AG10803 (cell line): Measurements from ENCODE around the gene PSRC1.

Experiments
- DNase-seq: peaks from one replicate; pipeline ENCODE4 v3.0.0; 2010; ENCODE audit warnings: low read depth
- H3K4me3 ChIP-seq: 2 replicates; pipeline ENCODE4 v1.5.1; 2011; ENCODE audit warnings: mild to moderate bottlenecking, low read length, control low read depth
- TF ChIP-seq, protein P1 (sequence below): conservative IDR thresholded peaks from 2 replicates; pipeline ENCODE4 v1.5.1; 2011; ENCODE audit warnings: mild to moderate bottlenecking, low read length, control low read depth, inconsistent platforms

Gene PSRC1

DNA sequence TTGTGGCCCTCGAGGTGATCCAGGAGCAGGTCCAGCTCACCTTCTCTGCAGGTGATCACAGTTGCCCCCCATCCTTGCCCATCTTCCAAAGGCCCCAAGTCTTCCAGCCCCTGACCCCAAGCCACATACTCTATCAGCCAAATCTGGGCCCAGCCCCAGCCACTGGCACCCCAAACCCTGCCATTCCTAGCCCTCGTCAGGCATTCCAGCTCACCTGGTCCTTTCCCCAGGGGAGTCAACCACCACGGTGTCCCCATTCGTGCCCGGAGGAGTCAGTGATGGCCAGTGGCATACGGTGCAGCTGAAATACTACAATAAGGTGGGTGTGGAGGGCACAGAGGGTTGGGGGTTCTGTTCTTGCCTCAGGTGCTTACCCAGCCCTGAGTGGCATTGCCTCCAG, 21.4 kb downstream of the PSRC1 start:
- TF ChIP-seq, protein P1, sequence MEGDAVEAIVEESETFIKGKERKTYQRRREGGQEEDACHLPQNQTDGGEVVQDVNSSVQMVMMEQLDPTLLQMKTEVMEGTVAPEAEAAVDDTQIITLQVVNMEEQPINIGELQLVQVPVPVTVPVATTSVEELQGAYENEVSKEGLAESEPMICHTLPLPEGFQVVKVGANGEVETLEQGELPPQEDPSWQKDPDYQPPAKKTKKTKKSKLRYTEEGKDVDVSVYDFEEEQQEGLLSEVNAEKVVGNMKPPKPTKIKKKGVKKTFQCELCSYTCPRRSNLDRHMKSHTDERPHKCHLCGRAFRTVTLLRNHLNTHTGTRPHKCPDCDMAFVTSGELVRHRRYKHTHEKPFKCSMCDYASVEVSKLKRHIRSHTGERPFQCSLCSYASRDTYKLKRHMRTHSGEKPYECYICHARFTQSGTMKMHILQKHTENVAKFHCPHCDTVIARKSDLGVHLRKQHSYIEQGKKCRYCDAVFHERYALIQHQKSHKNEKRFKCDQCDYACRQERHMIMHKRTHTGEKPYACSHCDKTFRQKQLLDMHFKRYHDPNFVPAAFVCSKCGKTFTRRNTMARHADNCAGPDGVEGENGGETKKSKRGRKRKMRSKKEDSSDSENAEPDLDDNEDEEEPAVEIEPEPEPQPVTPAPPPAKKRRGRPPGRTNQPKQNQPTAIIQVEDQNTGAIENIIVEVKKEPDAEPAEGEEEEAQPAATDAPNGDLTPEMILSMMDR, result no peak
- no peak for DNase-seq
- no peak overlapping the region for H3K4me3 ChIP-seq

DNA sequence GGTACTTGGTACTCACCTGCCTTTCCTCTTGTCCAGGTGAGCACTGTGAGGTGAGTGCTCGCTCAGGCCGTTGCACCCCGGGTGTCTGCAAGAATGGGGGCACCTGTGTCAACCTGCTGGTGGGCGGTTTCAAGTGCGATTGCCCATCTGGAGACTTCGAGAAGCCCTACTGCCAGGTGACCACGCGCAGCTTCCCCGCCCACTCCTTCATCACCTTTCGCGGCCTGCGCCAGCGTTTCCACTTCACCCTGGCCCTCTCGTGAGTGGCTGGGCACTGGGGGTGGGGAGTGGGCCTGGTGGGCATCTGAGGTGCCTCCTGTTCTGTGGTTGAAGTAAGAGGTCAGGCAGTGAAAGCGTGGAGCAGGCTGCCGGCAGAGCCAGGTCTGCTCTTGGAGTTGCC, 21.9 kb downstream of the PSRC1 start:
- DNase-seq, result no peak
- TF ChIP-seq, protein P1, result no peak
- H3K4me3 ChIP-seq, result no peak overlapping the region

DNA sequence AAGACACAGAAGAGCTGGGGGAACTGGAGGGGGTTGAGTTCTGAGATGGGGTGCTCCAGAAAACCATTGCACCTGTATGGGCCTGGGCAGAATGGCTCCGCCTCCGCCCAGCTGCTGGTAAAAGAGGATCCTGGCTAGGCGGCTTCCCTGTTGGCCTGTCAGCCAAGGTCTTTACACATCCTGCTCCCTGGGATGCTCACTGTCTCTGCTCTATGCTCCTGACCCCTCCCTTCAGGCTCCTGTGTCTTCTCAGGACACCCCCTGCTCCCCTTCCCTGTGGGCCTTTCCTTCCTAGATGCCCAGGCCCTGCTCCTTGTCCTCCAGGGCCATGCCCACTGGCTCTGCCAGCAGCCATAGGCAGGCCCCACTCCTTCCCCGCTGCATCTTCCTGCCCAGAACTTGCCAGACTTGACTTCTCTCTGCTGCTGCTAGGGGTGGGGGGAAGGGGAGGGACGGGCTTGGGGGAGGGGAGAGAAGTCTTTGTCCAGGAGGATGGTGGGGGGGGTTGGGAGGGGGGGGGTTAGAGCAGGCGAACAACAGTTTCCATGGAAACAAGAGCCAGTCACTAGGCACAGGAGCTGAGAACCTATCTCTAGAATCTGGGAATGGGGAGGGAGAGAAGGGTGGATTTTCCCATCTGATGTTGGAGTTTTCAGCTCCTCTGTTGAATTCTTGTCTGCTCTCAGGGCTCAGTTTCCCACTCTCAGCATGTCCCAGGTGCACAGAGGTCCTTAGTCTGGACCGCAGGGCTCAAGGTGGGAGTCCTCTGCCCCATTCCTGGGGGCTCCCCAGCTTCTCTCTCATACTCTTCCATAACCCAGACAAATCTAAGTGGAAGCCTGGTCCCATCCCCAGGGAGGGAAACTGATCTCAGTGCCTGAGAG, 23.0 kb downstream of the PSRC1 start:
- H3K4me3 ChIP-seq, result no peak overlapping the region
- TF ChIP-seq, protein P1, result no peak
- DNase-seq, result no peak

DNA sequence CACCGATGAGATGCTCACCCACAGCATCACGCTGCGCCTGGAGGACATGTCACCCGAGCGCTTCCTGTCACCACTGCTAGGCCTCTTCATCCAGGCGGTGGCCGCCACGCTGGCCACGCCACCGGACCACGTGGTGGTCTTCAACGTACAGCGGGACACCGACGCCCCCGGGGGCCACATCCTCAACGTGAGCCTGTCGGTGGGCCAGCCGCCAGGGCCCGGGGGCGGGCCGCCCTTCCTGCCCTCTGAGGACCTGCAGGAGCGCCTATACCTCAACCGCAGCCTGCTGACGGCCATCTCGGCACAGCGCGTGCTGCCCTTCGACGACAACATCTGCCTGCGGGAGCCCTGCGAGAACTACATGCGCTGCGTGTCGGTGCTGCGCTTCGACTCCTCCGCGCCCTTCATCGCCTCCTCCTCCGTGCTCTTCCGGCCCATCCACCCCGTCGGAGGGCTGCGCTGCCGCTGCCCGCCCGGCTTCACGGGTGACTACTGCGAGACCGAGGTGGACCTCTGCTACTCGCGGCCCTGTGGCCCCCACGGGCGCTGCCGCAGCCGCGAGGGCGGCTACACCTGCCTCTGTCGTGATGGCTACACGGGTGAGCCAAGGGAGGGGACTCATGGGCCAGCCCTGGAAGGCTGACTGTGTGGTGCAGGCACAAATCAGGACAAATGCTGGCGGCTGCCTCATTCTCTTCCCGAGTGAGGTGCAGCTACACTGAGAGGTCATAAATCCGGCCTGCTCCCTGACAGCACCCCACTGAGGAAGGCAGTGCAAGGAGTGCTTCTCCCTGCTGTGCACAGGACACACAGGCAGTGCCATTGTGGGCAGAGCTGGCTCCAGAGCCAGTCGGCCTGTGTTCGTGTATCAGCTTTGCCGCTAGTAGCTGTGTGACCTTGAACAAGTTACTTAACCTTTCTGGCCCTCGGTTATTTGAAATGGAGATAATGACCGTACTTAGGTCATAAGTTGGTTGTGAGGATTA, 24.2 kb downstream of the PSRC1 start:
- DNase-seq, result no peak
- TF ChIP-seq, protein P1, result no peak
- no peak overlapping the region for H3K4me3 ChIP-seq

DNA sequence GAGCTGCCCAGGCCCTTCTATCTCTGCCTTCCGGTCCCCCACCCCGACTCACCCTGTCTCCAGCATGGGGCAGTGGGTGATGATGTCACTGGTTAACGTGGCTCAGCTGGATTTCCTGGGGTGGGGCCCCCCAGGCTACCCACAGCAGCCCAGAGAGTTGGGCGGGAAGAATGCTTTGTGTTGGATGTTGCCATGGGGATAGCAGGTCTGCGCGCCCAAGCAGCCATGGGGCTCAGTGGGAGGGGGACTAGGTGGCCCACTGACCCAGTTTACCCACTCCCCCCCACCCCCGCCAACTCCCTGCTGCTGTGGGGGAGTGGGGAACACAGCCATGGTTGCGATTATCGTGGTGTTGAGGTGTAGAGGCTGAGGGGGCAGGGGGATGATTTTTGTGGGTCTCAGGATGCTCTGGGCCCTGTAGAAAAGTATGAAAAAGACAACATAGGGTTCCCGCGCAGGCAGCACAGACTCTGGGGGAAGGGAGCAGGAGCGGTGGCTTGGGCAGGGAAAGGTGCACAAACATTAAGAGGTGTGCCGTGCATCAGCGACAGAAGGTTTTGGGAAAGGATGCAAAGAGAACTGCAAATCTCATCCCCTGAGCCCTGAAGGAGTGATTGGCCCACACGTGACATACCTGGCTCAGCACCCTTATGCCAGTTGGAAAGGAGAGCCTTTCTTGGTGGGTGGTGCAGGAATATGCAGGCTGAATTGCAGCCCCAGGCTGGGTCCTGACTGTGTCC, 25.1 kb downstream of the PSRC1 start:
- no peak overlapping the region for H3K4me3 ChIP-seq
- TF ChIP-seq, protein P1, result no peak
- no peak for DNase-seq

DNA sequence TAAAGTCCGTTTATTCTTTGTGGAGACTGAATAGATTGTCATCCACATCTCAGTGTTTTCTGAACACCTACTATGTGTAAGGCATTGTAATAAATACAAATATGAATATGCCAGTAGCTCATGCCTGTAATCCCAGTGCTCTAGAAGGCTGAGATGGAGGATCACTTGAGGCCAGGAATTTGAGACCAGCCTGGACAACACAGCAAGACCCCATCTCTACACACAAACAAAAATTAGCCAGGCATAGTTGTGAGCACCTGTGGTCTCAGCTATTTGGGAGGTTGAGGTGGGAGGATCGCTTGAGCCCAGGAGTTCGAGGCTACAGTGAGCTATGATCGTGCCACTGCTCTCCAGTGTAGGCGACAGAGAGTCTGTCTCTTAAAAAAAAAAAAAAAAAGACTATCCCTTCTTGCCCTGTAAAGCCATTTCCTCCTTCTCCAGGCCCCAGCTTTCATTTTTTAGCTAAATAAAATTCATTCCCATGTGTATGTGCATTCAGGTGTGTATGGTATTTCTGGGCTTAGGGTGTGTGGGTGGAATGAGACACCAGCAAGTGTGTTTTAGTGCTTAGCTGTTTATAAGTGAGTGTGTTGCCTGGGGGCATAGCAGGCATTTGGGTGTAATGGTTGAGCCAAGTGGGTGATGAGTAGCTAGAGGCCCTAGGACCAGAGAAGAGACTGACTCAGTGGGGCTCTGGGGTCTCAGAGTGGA, 25.8 kb downstream of the PSRC1 start:
- DNase-seq, result no peak
- H3K4me3 ChIP-seq, result no peak overlapping the region
- TF ChIP-seq, protein P1, result no peak
